Measurements from ENCODE around the gene SSH2.

GRCh38 chr17:29766796-29767327 is 163.2 kb downstream of the SSH2 start:
- TF ChIP-seq CTCF (conservative IDR thresholded peaks at IDR 0.05; ENCODE audit: low read length) = no peak
- TF ChIP-seq EZH2phosphoT487 (IDR thresholded peaks at IDR 0.05; ENCODE audit: borderline replicate concordance, low read depth, low read length) = no peak

Data from OCI-LY7 (cell line).